HG02943 (cell line): ENCODE results near the gene ACTR1A.
"Not testable (repeated sequence)": the region's sequence is repeated elsewhere in the genome, so short reads cannot be mapped to it uniquely, and the experiment has no call there.

ENCODE experiments used
- ATAC-seq: cut with Tn5 transposase; IDR thresholded peaks from one replicate; pipeline ENCODE4 v1.9.1; 2021; ENCODE audit warnings: mild to moderate bottlenecking, low read depth, moderate library complexity; ENCODE audit not compliant: unreplicated experiment

The ACTR1A gene

GRCh38 chr10:102457591-102458150 lies 44.8 kb downstream of the ACTR1A start:
- no peak for ATAC-seq

- ATAC-seq, result no peak
Observed at GRCh38 chr10:102455893-102456471, 46.5 kb downstream of the ACTR1A start.

- ATAC-seq, result not testable (repeated sequence)
Observed at GRCh38 chr10:102454662-102455487, 47.6 kb downstream of the ACTR1A start.

- no peak for ATAC-seq
Observed at GRCh38 chr10:102453502-102453901, 49.0 kb downstream of the ACTR1A start.

GRCh38 chr10:102452672-102453340 lies 49.7 kb downstream of the ACTR1A start:
- ATAC-seq, result no peak

- ATAC-seq, result no peak
Observed at GRCh38 chr10:102451105-102451969, 51.2 kb downstream of the ACTR1A start, which contains the start of gene C10orf95. TSS of gene C10orf95 (minus strand) at chr10:102451543. CDS start at chr10:102451093, 450 bp downstream.

- peak; percentile 55 for ATAC-seq
Observed at GRCh38 chr10:102450374-102451104, 52.0 kb downstream of the ACTR1A start.

GRCh38 chr10:102450124-102450373 lies 52.5 kb downstream of the ACTR1A start:
- no peak for ATAC-seq

GRCh38 chr10:102449321-102450123 lies 53.0 kb downstream of the ACTR1A start:
- ATAC-seq, result no peak

- no peak for ATAC-seq
Observed at GRCh38 chr10:102444851-102445250, 57.7 kb downstream of the ACTR1A start.

GRCh38 chr10:102438374-102438773 lies 64.1 kb downstream of the ACTR1A start:
- ATAC-seq, result no peak

- no peak for ATAC-seq
Observed at GRCh38 chr10:102437515-102437914, 65.0 kb downstream of the ACTR1A start.

- no peak for ATAC-seq
Observed at GRCh38 chr10:102436312-102436711, 66.2 kb downstream of the ACTR1A start.

- no peak for ATAC-seq
Observed at GRCh38 chr10:102435529-102436233, 66.8 kb downstream of the ACTR1A start.

- ATAC-seq, result no peak
Observed at GRCh38 chr10:102435133-102435497, 67.4 kb downstream of the ACTR1A start.

GRCh38 chr10:102434394-102435132 lies 67.9 kb downstream of the ACTR1A start:
- ATAC-seq, result no peak

GRCh38 chr10:102433619-102434046 lies 68.9 kb downstream of the ACTR1A start:
- ATAC-seq, result no peak
